ENCODE measurements around the gene SMIM45.

The SMIM45 gene

GRCh38 chr22:41933411-41934177 is 18.4 kb upstream of the SMIM45 start (continued):
- TF ChIP-seq ZBTB33 (IDR thresholded peaks at IDR 0.05; ENCODE audit: borderline replicate concordance, low read depth): no peak

GRCh38 chr22:41934284-41935014 is 17.5 kb upstream of the SMIM45 start:
- Histone ChIP-seq H3F3A (replicated peaks; ENCODE audit: insufficient read depth) (no peaks in the 10 kb centered on the region), H3K9me3 (no peaks in the 10 kb centered on the region), H3K36me3 (replicated peaks in 1 of 2; ENCODE audit: control insufficient read depth in 1 of 2, insufficient read depth in 2 of 2, low read length in 1 of 2) (no peaks in the 10 kb centered on the region), H3K4me3 (ENCODE audit: low read depth in 2 of 2, low read length in 1 of 2) (no peak overlapping the region), H2AFZ (ENCODE audit: low read depth) (no peak overlapping the region), H3K9me2 (no peaks in the 10 kb centered on the region), H3K79me2 (ENCODE audit: insufficient read depth) (no peaks in the 10 kb centered on the region), H3K4me1 (ENCODE audit: control insufficient read depth in 1 of 2, insufficient read depth in 2 of 2, low read depth in 1 of 2, low read length in 1 of 2) (peaks cover 0 to 5% of the 10 kb centered on the region in 2 experiments; a peak in 1 of 4 replicates), H3K9ac (no peak overlapping the region), H3K4me2 (no peak overlapping the region), H3K27ac (ENCODE audit: low read depth in 2 of 2, low read length in 1 of 2) (no peak overlapping the region), H4K20me1 (ENCODE audit: insufficient read depth) (no peaks in the 10 kb centered on the region), H3K27me3 (ENCODE audit: insufficient read depth) (no peaks in the 10 kb centered on the region)
- DNase-seq: no peak
- TF ChIP-seq ELF1 (IDR thresholded peaks at IDR 0.05) (no peak), NFIC (IDR thresholded peaks at IDR 0.05; ENCODE audit: borderline replicate concordance) (no peak), SIN3A (IDR thresholded peaks at IDR 0.05; ENCODE audit: borderline replicate concordance, low read depth, low read length) (no peak), RAD21 (IDR thresholded peaks at IDR 0.05; ENCODE audit: low read length) (no peak), NRF1 (IDR thresholded peaks at IDR 0.05; ENCODE audit: low read depth, low read length) (no peak), GABPA (IDR thresholded peaks at IDR 0.05; ENCODE audit: low read depth) (no peak), USF1 (IDR thresholded peaks at IDR 0.05; ENCODE audit: borderline replicate concordance, low read depth) (no peak), GATA2 (CRISPR knock-in tag; IDR thresholded peaks at IDR 0.05) (no peak), JUND (IDR thresholded peaks at IDR 0.05) (no peak), FOSL2 (IDR thresholded peaks at IDR 0.05; ENCODE audit: borderline replicate concordance, low read depth) (no peak), EP300 (IDR thresholded peaks at IDR 0.05; ENCODE audit: borderline replicate concordance in 1 of 2, low read depth in 1 of 2, low read length in 1 of 2) (no peak), CTCF (IDR thresholded peaks at IDR 0.05) (no peak)
- POLR2A ChIA-PET: no interaction called here
- WGBS (ENCODE audit: low lambda C conversion rate): 100% methylated on average over 6 of the region's 17 CpGs
- CTCF ChIA-PET: interaction anchor here (0.7 kb wide), 1 partner anchor 9 kb away, joined by 3 read pairs; no protein-coding TSS in a partner anchor

Measured in SK-N-SH (cell line).